GM12878 (cell line): ENCODE results near the gene MLIP. TPM values are rescaled to one million over a fixed set of nuclear protein-coding genes. Genes with fewer than 3 reads are reported as not detected.

Experiments
- ATAC-seq: fragments of 200-7000 bp; cut with Tn5 transposase; 3 replicates; pipeline ENCODE4 v1.9.1; 2020; ENCODE audit warnings: mild to moderate bottlenecking, moderate library complexity
- BruUV-seq: library from RNA; stranded (reverse); fragments of 400-500 nt; replicated peaks from 2 replicates; lab custom pipeline; 2021; lab: Mats Ljungman, UMichigan
- CTCF ChIA-PET: fragments of 300-600 bp; sonication (Branson Sonifier 250); formaldehyde crosslinking; extraction: SDS; loops from one replicate; lab custom pipeline; 2021; ENCODE audit warnings: inconsistent platforms; lab: Yijun Ruan, JAX
- POLR2A ChIA-PET: fragments of 350-600 bp; formaldehyde crosslinking; extraction: SDS; loops from one replicate; lab custom pipeline; 2021; ENCODE audit warnings: inconsistent platforms; lab: Charles Lee
- RAD21 ChIA-PET: fragments of 300-600 bp; sonication (Branson Sonifier 250); formaldehyde crosslinking; loops from one replicate; lab custom pipeline; 2023; ENCODE audit warnings: antibody characterized with exemption; ENCODE audit not compliant: unreplicated experiment; lab: Charles Lee
- SMC1A ChIA-PET: fragments of 300-600 bp; sonication (Branson Sonifier 250); formaldehyde crosslinking; loops from one replicate; lab custom pipeline; 2023; ENCODE audit not compliant: unreplicated experiment, uncharacterized antibody; lab: Charles Lee
- DNase-seq: peaks from one replicate; pipeline ENCODE4 v3.0.0-alpha.2; 2011; ENCODE audit warnings: low read depth, low spot score
- FAIRE-seq: peaks from 3 replicates; lab custom pipeline; 2011; peaks lifted over from hg19 to GRCh38; lab: Jason Lieb, UNC
- H2AFZ ChIP-seq: 2 replicates; pipeline ENCODE4 v1.6.0; 2011; ENCODE audit warnings: low read depth, low read length, control low read depth; ENCODE audit not compliant: control insufficient read depth
- H3K27ac ChIP-seq: 2 replicates; pipeline ENCODE4 v1.5.1; 2011; ENCODE audit warnings: control low read depth; ENCODE audit not compliant: control insufficient read depth, insufficient read depth
- H3K27me3 ChIP-seq, 2 experiments: replicated peaks in 1 of 2; 2 replicates each; pipeline versions ENCODE4 v1.6.0 to v1.6.1; 2011; ENCODE audit warnings: low read length in 1 of 2; ENCODE audit not compliant: control insufficient read depth in 2 of 2, insufficient read depth in 2 of 2
- H3K36me3 ChIP-seq, 2 experiments: 2 replicates each; pipeline ENCODE4 v1.5.1; 2011; ENCODE audit warnings: low read length in 1 of 2; ENCODE audit not compliant: control insufficient read depth in 2 of 2, insufficient read depth in 2 of 2
- H3K4me1 ChIP-seq: 2 replicates; pipeline ENCODE4 v1.6.1; 2011; ENCODE audit warnings: mild to moderate bottlenecking, low read length, moderate library complexity, mixed read lengths; ENCODE audit not compliant: control insufficient read depth, insufficient read depth
- H3K4me2 ChIP-seq: 2 replicates; pipeline ENCODE4 v1.6.0; 2011; ENCODE audit warnings: control low read depth; ENCODE audit not compliant: control insufficient read depth, insufficient read depth
- H3K4me3 ChIP-seq: fragments of 200-600 bp; sonication (generic); 2 replicates; pipeline ENCODE4 v1.5.1; 2016
- H3K79me2 ChIP-seq: 2 replicates; pipeline ENCODE4 v1.6.0; 2011; ENCODE audit warnings: low read length; ENCODE audit not compliant: control insufficient read depth, insufficient read depth
- H3K9ac ChIP-seq: 2 replicates; pipeline ENCODE4 v1.8.0; 2011; ENCODE audit warnings: low read length, control low read depth, mixed read lengths; ENCODE audit not compliant: control insufficient read depth, insufficient read depth
- H3K9me3 ChIP-seq: replicated peaks from 3 replicates; pipeline ENCODE4 v1.5.1; 2011; ENCODE audit warnings: mild to moderate bottlenecking, low read length; ENCODE audit not compliant: control insufficient read depth, insufficient read depth
- H4K20me1 ChIP-seq: 2 replicates; pipeline ENCODE4 v1.6.0; 2011; ENCODE audit not compliant: control insufficient read depth, insufficient read depth
- BCL11A ChIP-seq: IDR thresholded peaks from 2 replicates; pipeline ENCODE4 v1.6.1; 2011; ENCODE audit warnings: low read depth, low read length
- BHLHE40 ChIP-seq, 2 experiments: fragments of 450-650 bp in 1 of 2; IDR thresholded peaks; 2 replicates each; pipeline ENCODE4 v1.6.1; 2011 to 2017; ENCODE audit warnings: low read depth in 2 of 2, borderline replicate concordance in 1 of 2, improper control_type of control experiment in 1 of 2, low read length in 1 of 2, mild to moderate bottlenecking in 1 of 2
- CUX1 ChIP-seq: IDR thresholded peaks from 2 replicates; pipeline ENCODE4 v1.6.1; 2012; ENCODE audit warnings: improper control_type of control experiment, low read depth, low read length; ENCODE audit not compliant: insufficient replicate concordance
- GATAD2B ChIP-seq: fragments of 450-650 bp; conservative IDR thresholded peaks from 2 replicates; pipeline ENCODE4 v1.6.1; 2017; ENCODE audit warnings: low read depth, mild to moderate bottlenecking, moderate library complexity
- MEF2A ChIP-seq: IDR thresholded peaks from 2 replicates; pipeline ENCODE4 v1.6.1; 2011; ENCODE audit warnings: low read depth, mild to moderate bottlenecking, low read length, moderate library complexity; ENCODE audit not compliant: insufficient read depth
- MLLT1 ChIP-seq: fragments of 450-650 bp; IDR thresholded peaks from 2 replicates; pipeline ENCODE4 v1.6.1; 2016; ENCODE audit warnings: mild to moderate bottlenecking
- MYC ChIP-seq: IDR thresholded peaks from 2 replicates; pipeline ENCODE4 v1.6.1; 2011; ENCODE audit warnings: mild to moderate bottlenecking, low read length, moderate library complexity, inconsistent platforms; ENCODE audit not compliant: insufficient read depth, insufficient replicate concordance, insufficient read length, severe bottlenecking
- NR2F1 ChIP-seq: fragments of 450-650 bp; conservative IDR thresholded peaks from 2 replicates; pipeline ENCODE4 v1.6.1; 2017; ENCODE audit warnings: mild to moderate bottlenecking
- RBBP5 ChIP-seq: fragments of 200-600 bp; sonication (generic); conservative IDR thresholded peaks from 2 replicates; pipeline ENCODE4 v1.6.1; 2016
- ZNF274 ChIP-seq: IDR thresholded peaks from one replicate; pipeline ENCODE4 v1.8.0; 2011; ENCODE audit not compliant: insufficient read length, insufficient read depth
- WGBS: methylation state at CpG from one replicate; pipeline ENCODE4 v1.1.6; 2016; ENCODE audit warnings: low lambda C conversion rate; ENCODE audit not compliant: insufficient replicate concordance, insufficient coverage; ENCODE audit errors: missing lambda C conversion rate; 5-methylcytosine and 5-hydroxymethylcytosine counted together
- in situ Hi-C: fragments of 300-500 bp; cut with MboI; formaldehyde crosslinking; loops from 9 replicates; pipeline ENCODE4 v1.14.3; 2018; ENCODE audit warnings: mixed read lengths
- intact Hi-C: fragments of 100-400 bp; cut with micrococcal nuclease; formaldehyde crosslinking; loops from one replicate; pipeline ENCODE4 v1.14.2; 2022; ENCODE audit not compliant: unreplicated experiment
- polyA plus RNA-seq, 11 experiments: library from polyadenylated mRNA; depleted of rRNA in 4 of 11; unstranded in 6 of 11; stranded (reverse) in 5 of 11; fragments of >200 nt; fragmentation: Nextera tagmentation in 4 of 11; fragmentation: Illumina TruSeq in 1 of 11; extraction: Ambion mirVana in 4 of 11; extraction: Trizol in 1 of 11; gene quantifications; 1 replicate in 1 of 11; 2 replicates in 10 of 11; pipeline versions ENCODE4 v1.2.1 to v1.2.3, GENCODE V29; 2011 to 2016; ENCODE audit warnings: inconsistent platforms in 2 of 11, missing spikeins in 2 of 11, low read depth in 1 of 11
- total RNA-seq, 4 experiments: library from RNA; depleted of rRNA in 3 of 4; stranded (reverse); fragments of >200 nt in 3 of 4; fragmentation: Illumina TruSeq in 1 of 4; extraction: Trizol in 1 of 4; gene quantifications; 2 replicates each; pipeline versions ENCODE4 v1.2.1 to v1.2.3, GENCODE V29; 2013 to 2021
- TF ChIP-seq, protein P1 (sequence below): IDR thresholded peaks from 2 replicates; pipeline ENCODE4 v1.6.1; 2011; ENCODE audit warnings: low read depth, mild to moderate bottlenecking, low read length, moderate library complexity, borderline replicate concordance; ENCODE audit errors: extremely low read depth

Gene MLIP
- total and polyA plus RNA-seq, 10 of the 15 experiments (the other 5 are each of a cell fraction or from before 2014, with no cell fraction given) = not detected

GRCh38 chr6:54191461-54191860, 80.2 kb downstream of the MLIP start:
- FAIRE-seq (no peak), DNase-seq (no peak), ATAC-seq (no peak)
- in situ Hi-C loops (no loop called here), intact Hi-C loops (no loop called here)
- Histone ChIP-seq H2AFZ (no peak overlapping the region), H3K36me3 (no peaks in the 10 kb centered on the region), H3K27ac (no peak overlapping the region), H3K4me3 (no peak overlapping the region), H3K27me3 (no peaks in the 10 kb centered on the region; a peak in 1 of 4 replicates), H3K9me3 (no peaks in the 10 kb centered on the region), H4K20me1 (no peaks in the 10 kb centered on the region), H3K4me1 (no peaks in the 10 kb centered on the region), H3K4me2 (no peak overlapping the region), H3K9ac (no peak overlapping the region), H3K79me2 (no peaks in the 10 kb centered on the region)
- TF ChIP-seq GATAD2B (no peak), BCL11A (no peak), BHLHE40 (IDR thresholded peaks at IDR 0.05; ENCODE audit: borderline replicate concordance in 1 of 2, low read depth in 2 of 2, low read length in 1 of 2) (no peak), MEF2A (no peak), RBBP5 (no peak)
- TF ChIP-seq, protein P1, sequence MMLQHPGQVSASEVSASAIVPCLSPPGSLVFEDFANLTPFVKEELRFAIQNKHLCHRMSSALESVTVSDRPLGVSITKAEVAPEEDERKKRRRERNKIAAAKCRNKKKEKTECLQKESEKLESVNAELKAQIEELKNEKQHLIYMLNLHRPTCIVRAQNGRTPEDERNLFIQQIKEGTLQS = no peak
- ChIA-PET CTCF (no interaction called here), SMC1A (no interaction called here), RAD21 (no interaction called here), POLR2A (no interaction called here)
- BruUV-seq = no TSS peak
- WGBS = 7% methylated on average over 2 of the region's 2 CpGs

- WGBS = 21% methylated on average over 3 of the region's 3 CpGs
- ATAC-seq = no peak
- RAD21 ChIA-PET = no interaction called here
- BruUV-seq = no TSS peak
- Histone ChIP-seq H3K27ac (no peak overlapping the region), H3K4me2 (no peak overlapping the region), H4K20me1 (no peaks in the 10 kb centered on the region)
- TF ChIP-seq MYC (no peak), ZNF274 (no peak), CUX1 (no peak), MLLT1 (no peak), NR2F1 (no peak)
- TF ChIP-seq, all 136 proteins: peak for 0
- H3K4me1 ChIP-seq = no peaks in the 10 kb centered on the region
- in situ Hi-C loops (no loop called here), intact Hi-C loops (no loop called here)
- DNase-seq = no peak
- no peak overlapping the region for H3K4me3 ChIP-seq
- H3K9ac ChIP-seq = no peak overlapping the region
- no peak overlapping the region for H2AFZ ChIP-seq
- no peak for FAIRE-seq
- no peaks in the 10 kb centered on the region; a peak in 1 of 4 replicates for H3K27me3 ChIP-seq
- POLR2A ChIA-PET = no interaction called here
- CTCF ChIA-PET = no interaction called here
- no peaks in the 10 kb centered on the region for H3K36me3 ChIP-seq
- no peaks in the 10 kb centered on the region for H3K79me2 ChIP-seq
- H3K9me3 ChIP-seq = no peaks in the 10 kb centered on the region
- SMC1A ChIA-PET = no interaction called here
Measured at GRCh38 chr6:54192993-54193392, 81.8 kb downstream of the MLIP start.
